ENCODE results near the gene SMAD4. TPM values are rescaled to one million over a fixed set of nuclear protein-coding genes. Genes with fewer than 3 reads are reported as not detected.

SMAD4 gene
- polyA plus RNA-seq, 1 experiment: 85.8 TPM

- no peak overlapping the region for H3K4me3 ChIP-seq (ENCODE audit: low read depth, low read length)
- DNase-seq (ENCODE audit: low read depth): no peak
- POLR2A ChIA-PET: no interaction called here
- H3K36me3 ChIP-seq (ENCODE audit: control insufficient read depth, insufficient read depth, low read length): no peaks in the 10 kb centered on the region
- no peak for TF ChIP-seq CTCF (IDR thresholded peaks at IDR 0.05; ENCODE audit: insufficient read depth, low read depth, low read length)
- no peaks in the 10 kb centered on the region for H3K27me3 ChIP-seq (ENCODE audit: control insufficient read depth, insufficient read depth, low read length)
- CTCF ChIA-PET: no interaction called here
Measured at GRCh38 chr18:51125976-51126375, 96.0 kb downstream of the SMAD4 start.

- ChIA-PET CTCF (interaction anchor here (1.0 kb wide), 1 partner anchor 309 kb away, joined by 3 read pairs; no protein-coding TSS in a partner anchor), POLR2A (no interaction called here)
- TF ChIP-seq CTCF (IDR thresholded peaks at IDR 0.05; ENCODE audit: insufficient read depth, low read depth, low read length): no peak
- H3K4me3 ChIP-seq (ENCODE audit: low read depth, low read length): no peak overlapping the region
- no peaks in the 10 kb centered on the region for H3K27me3 ChIP-seq (ENCODE audit: control insufficient read depth, insufficient read depth, low read length)
- DNase-seq (ENCODE audit: low read depth): no peak
- H3K36me3 ChIP-seq (ENCODE audit: control insufficient read depth, insufficient read depth, low read length): no peaks in the 10 kb centered on the region
Measured at GRCh38 chr18:51127664-51128063, 97.7 kb downstream of the SMAD4 start.

- H3K27me3 ChIP-seq (ENCODE audit: control insufficient read depth, insufficient read depth, low read length): no peaks in the 10 kb centered on the region
- no peak for DNase-seq (ENCODE audit: low read depth)
- H3K4me3 ChIP-seq (ENCODE audit: low read depth, low read length): no peak overlapping the region
- CTCF ChIA-PET: interaction anchor here (1.6 kb wide), 1 partner anchor 12 kb away, joined by 4 read pairs; no protein-coding TSS in a partner anchor
- no peaks in the 10 kb centered on the region for H3K36me3 ChIP-seq (ENCODE audit: control insufficient read depth, insufficient read depth, low read length)
- no peak for TF ChIP-seq CTCF (IDR thresholded peaks at IDR 0.05; ENCODE audit: insufficient read depth, low read depth, low read length)
- POLR2A ChIA-PET: no interaction called here
Measured at GRCh38 chr18:51128533-51128932, 98.5 kb downstream of the SMAD4 start.

- TF ChIP-seq CTCF (IDR thresholded peaks at IDR 0.05; ENCODE audit: insufficient read depth, low read depth, low read length): no peak
- ChIA-PET POLR2A (no interaction called here), CTCF (no interaction called here)
- H3K4me3 ChIP-seq (ENCODE audit: low read depth, low read length): no peak overlapping the region
- H3K36me3 ChIP-seq (ENCODE audit: control insufficient read depth, insufficient read depth, low read length): no peaks in the 10 kb centered on the region
- no peak for DNase-seq (ENCODE audit: low read depth)
- no peaks in the 10 kb centered on the region for H3K27me3 ChIP-seq (ENCODE audit: control insufficient read depth, insufficient read depth, low read length)
Measured at GRCh38 chr18:51132256-51132935, 102.4 kb downstream of the SMAD4 start.

GRCh38 chr18:51133580-51134160, 103.7 kb downstream of the SMAD4 start:
- Histone ChIP-seq H3K36me3 (ENCODE audit: control insufficient read depth, insufficient read depth, low read length) (no peaks in the 10 kb centered on the region), H3K4me3 (ENCODE audit: low read depth, low read length) (no peak overlapping the region), H3K27me3 (ENCODE audit: control insufficient read depth, insufficient read depth, low read length) (no peaks in the 10 kb centered on the region)
- ChIA-PET POLR2A (interaction anchor here (0.6 kb wide), 1 partner anchor 40 kb away, joined by 4 read pairs; no protein-coding TSS in a partner anchor), CTCF (no interaction called here)
- no peak for DNase-seq (ENCODE audit: low read depth)
- TF ChIP-seq CTCF (IDR thresholded peaks at IDR 0.05; ENCODE audit: insufficient read depth, low read depth, low read length): no peak

Other genes starting within 250 kb of the SMAD4 start
- not detected in 2 replicates for gene MRO, start 210.2 kb upstream of the SMAD4 start, polyA plus RNA-seq (2011; rRNA removed)
- 21.9 and 44.5 TPM in 2 replicates for gene ME2, start 151.1 kb upstream of the SMAD4 start, polyA plus RNA-seq (2011; rRNA removed)
- gene ELAC1, start 62.2 kb upstream of the SMAD4 start, polyA plus RNA-seq (2011; rRNA removed): 4.4 and 7.9 TPM in 2 replicates
- gene MEX3C, start 167.5 kb downstream of the SMAD4 start, polyA plus RNA-seq (2011; rRNA removed): 34.4 and 51.1 TPM in 2 replicates